Ovary (tissue), 9 donors: ENCODE measurements around the gene RBMS1. TPM values are rescaled to one million over a fixed set of nuclear protein-coding genes. Genes with fewer than 3 reads are reported as not detected.
A peak's percentile ranks its signal among the peaks of the same experiment; 100 is the strongest.

Experiments used
- DNase-seq, 5 donors: peaks; one replicate each; pipeline ENCODE4 v3.0.0-alpha.2; 2019 to 2020
- H3K27ac ChIP-seq, 2 donors: fragments of 200-600 bp; one replicate each; pipeline versions ENCODE4 v1.5.1 to v1.8.0; 2019 to 2022
- H3K27me3 ChIP-seq: fragments of 200-600 bp; one replicate; pipeline ENCODE4 v1.8.0; 2022
- H3K36me3 ChIP-seq: fragments of 200-600 bp; sonication (generic); one replicate; pipeline ENCODE4 v1.5.1; 2019
- H3K4me1 ChIP-seq: one replicate; pipeline ENCODE4 v1.8.1; 2013; ENCODE audit warnings: mild to moderate bottlenecking, moderate library complexity; ENCODE audit not compliant: insufficient read depth
- H3K4me3 ChIP-seq: fragments of 200-600 bp; sonication (generic); one replicate; pipeline ENCODE4 v1.5.1; 2017
- H3K9me3 ChIP-seq, 2 donors: fragments of 200-600 bp in 1 of 2; sonication (generic) in 1 of 2; one replicate each; pipeline versions ENCODE4 v1.5.1 to v1.8.1; 2013 to 2019; ENCODE audit warnings: mild to moderate bottlenecking in 1 of 2, moderate library complexity in 1 of 2
- CTCF ChIP-seq, 3 donors: fragments of 450-650 bp in 2 of 3; fragments of 200-600 bp in 1 of 3; IDR thresholded peaks; one replicate each; pipeline versions ENCODE4 v1.5.1 to v1.8.0; 2016 to 2022; ENCODE audit warnings: antibody characterized with exemption in 3 of 3, mild to moderate bottlenecking in 1 of 3
- EP300 ChIP-seq: sonication (generic); formaldehyde crosslinking; IDR thresholded peaks from one replicate; pipeline ENCODE4 v1.6.1; 2017; ENCODE audit warnings: antibody characterized with exemption
- POLR2A ChIP-seq: fragments of 450-650 bp; IDR thresholded peaks from one replicate; pipeline ENCODE4 v1.6.1; 2017; ENCODE audit warnings: antibody characterized with exemption, mild to moderate bottlenecking, moderate library complexity
- WGBS, 3 donors: extraction: QIAGEN DNeasy Blood & Tissue Kit in 1 of 3; methylation state at CpG; one replicate each; pipeline versions ENCODE4 v1.1.5 to v1.1.7; 2013 to 2017; 5-methylcytosine and 5-hydroxymethylcytosine counted together
- intact Hi-C, 4 donors: fragments of 100-400 bp; cut with DNase I; formaldehyde crosslinking; loops; one replicate each; pipeline versions ENCODE4 v1.11.0 to v1.15.1; 2022 to 2023
- polyA plus RNA-seq, 2 donors: library from polyadenylated mRNA; stranded (reverse); fragments of 200-250 nt in 1 of 2; fragments of 350-450 nt in 1 of 2; fragmentation: Illumina TruSeq in 1 of 2; extraction: RNeasy Lipid Tissue Mini Kit (QIAGEN cat#74804) in 1 of 2; gene quantifications; one replicate each; pipeline ENCODE4 v1.2.3, GENCODE V29; 2013 to 2014
- total RNA-seq, 7 donors: library from RNA; depleted of rRNA in 2 of 7; stranded (reverse); fragments of >200 nt in 2 of 7; fragmentation: NEBNext Ultra II Directional in 3 of 7; extraction: Animal tissue kit (Norgen Biotek cat#: 25700) in 3 of 7; gene quantifications; one replicate each; pipeline versions ENCODE4 v1.1.0 to v1.2.4, GENCODE V29; 2016 to 2023
- donor health status: DM: no; HTN: no; CAD: no; lungs with moderate emphysema.
- donor health status: DM: no; HTN: no; CAD: no.
- donor health status: Bipolar disorder and iron deficiency.
- donor health status: DM: yes; HTN: yes; CAD: no.
- donor health status: DM: no; HTN: no; CAD: no.
- donor health status: DM: yes; HTN: yes; CAD: no.

RBMS1 gene
- total and polyA plus RNA-seq, 9 donors, result 50.7 to 91.9 (median 73.8) TPM

- 59 to 72% (median 64%) methylated on average over 4 of the region's 4 CpGs for WGBS, 3 donors
- Histone ChIP-seq H3K27ac (no peak overlapping the region), H3K4me1 (peaks cover 6% of the 10 kb centered on the region), H3K9me3 (no peaks in the 10 kb centered on the region), H3K27me3 (no peaks in the 10 kb centered on the region), H3K4me3 (no peak overlapping the region), H3K36me3 (no peaks in the 10 kb centered on the region)
- no peak for DNase-seq
- intact Hi-C loops, result no loop called here
- TF ChIP-seq POLR2A, result no peak
- no peak for TF ChIP-seq CTCF (IDR thresholded peaks at IDR 0.05)
- TF ChIP-seq EP300, result no peak
Observed at GRCh38 chr2:160472839-160473251, 20.8 kb downstream of the RBMS1 start.

GRCh38 chr2:160471950-160472349, 21.7 kb downstream of the RBMS1 start:
- 24 to 30% (median 30%) methylated on average over 3 of the region's 3 CpGs for WGBS, 3 donors
- Histone ChIP-seq H3K4me1 (peaks cover 11% of the 10 kb centered on the region), H3K36me3 (no peaks in the 10 kb centered on the region), H3K4me3 (no peak overlapping the region), H3K9me3 (no peaks in the 10 kb centered on the region), H3K27ac (peak overlapping the region in 1 of 2 donors; percentile 40), H3K27me3 (no peaks in the 10 kb centered on the region)
- TF ChIP-seq CTCF (IDR thresholded peaks at IDR 0.05), result no peak
- TF ChIP-seq POLR2A, result no peak
- no peak for TF ChIP-seq EP300
- DNase-seq, result no peak
- intact Hi-C loops, result no loop called here

- peaks cover 13% of the 10 kb centered on the region for H3K4me1 ChIP-seq
- intact Hi-C loops, result no loop called here
- no peak overlapping the region for H3K27ac ChIP-seq
- H3K9me3 ChIP-seq, result no peaks in the 10 kb centered on the region
- no peak for DNase-seq
- H3K36me3 ChIP-seq, result no peaks in the 10 kb centered on the region
- 16 to 21% (median 20%) methylated on average over 5 of the region's 5 CpGs for WGBS, 3 donors
- H3K4me3 ChIP-seq, result no peak overlapping the region
- H3K27me3 ChIP-seq, result no peaks in the 10 kb centered on the region
- TF ChIP-seq EP300 (no peak), POLR2A (no peak), CTCF (IDR thresholded peaks at IDR 0.05) (no peak)
Observed at GRCh38 chr2:160469621-160470204, 23.9 kb downstream of the RBMS1 start.

- peaks cover 13% of the 10 kb centered on the region for H3K4me1 ChIP-seq
- intact Hi-C loops, result no loop called here
- no peaks in the 10 kb centered on the region for H3K27me3 ChIP-seq
- no peak overlapping the region for H3K4me3 ChIP-seq
- WGBS, 3 donors, result 50 to 66% (median 52%) methylated on average over 6 of the region's 6 CpGs
- no peak overlapping the region for H3K27ac ChIP-seq
- no peaks in the 10 kb centered on the region for H3K36me3 ChIP-seq
- TF ChIP-seq POLR2A (no peak), CTCF (IDR thresholded peaks at IDR 0.05) (no peak), EP300 (no peak)
- DNase-seq, result no peak
- H3K9me3 ChIP-seq, result no peaks in the 10 kb centered on the region
Observed at GRCh38 chr2:160469164-160469563, 24.4 kb downstream of the RBMS1 start.
